Tibial nerve (tissue), 4 donors: ENCODE results near the gene DOHH.

ENCODE experiments used
- EP300 ChIP-seq, 2 donors: sonication (generic); formaldehyde crosslinking; IDR thresholded peaks; one replicate each; pipeline ENCODE4 v1.6.1; 2017; ENCODE audit warnings: antibody characterized with exemption in 2 of 2, mild to moderate bottlenecking in 1 of 2
- TF ChIP-seq, protein P1 (sequence below), 5 experiments: fragments of 200-600 bp in 3 of 5; fragments of 450-650 bp in 2 of 5; sonication (generic) in 3 of 5; IDR thresholded peaks; one replicate each; pipeline ENCODE4 v1.5.1; 2016 to 2019; ENCODE audit warnings: antibody characterized with exemption in 5 of 5, mild to moderate bottlenecking in 3 of 5, moderate library complexity in 2 of 5

DNA sequence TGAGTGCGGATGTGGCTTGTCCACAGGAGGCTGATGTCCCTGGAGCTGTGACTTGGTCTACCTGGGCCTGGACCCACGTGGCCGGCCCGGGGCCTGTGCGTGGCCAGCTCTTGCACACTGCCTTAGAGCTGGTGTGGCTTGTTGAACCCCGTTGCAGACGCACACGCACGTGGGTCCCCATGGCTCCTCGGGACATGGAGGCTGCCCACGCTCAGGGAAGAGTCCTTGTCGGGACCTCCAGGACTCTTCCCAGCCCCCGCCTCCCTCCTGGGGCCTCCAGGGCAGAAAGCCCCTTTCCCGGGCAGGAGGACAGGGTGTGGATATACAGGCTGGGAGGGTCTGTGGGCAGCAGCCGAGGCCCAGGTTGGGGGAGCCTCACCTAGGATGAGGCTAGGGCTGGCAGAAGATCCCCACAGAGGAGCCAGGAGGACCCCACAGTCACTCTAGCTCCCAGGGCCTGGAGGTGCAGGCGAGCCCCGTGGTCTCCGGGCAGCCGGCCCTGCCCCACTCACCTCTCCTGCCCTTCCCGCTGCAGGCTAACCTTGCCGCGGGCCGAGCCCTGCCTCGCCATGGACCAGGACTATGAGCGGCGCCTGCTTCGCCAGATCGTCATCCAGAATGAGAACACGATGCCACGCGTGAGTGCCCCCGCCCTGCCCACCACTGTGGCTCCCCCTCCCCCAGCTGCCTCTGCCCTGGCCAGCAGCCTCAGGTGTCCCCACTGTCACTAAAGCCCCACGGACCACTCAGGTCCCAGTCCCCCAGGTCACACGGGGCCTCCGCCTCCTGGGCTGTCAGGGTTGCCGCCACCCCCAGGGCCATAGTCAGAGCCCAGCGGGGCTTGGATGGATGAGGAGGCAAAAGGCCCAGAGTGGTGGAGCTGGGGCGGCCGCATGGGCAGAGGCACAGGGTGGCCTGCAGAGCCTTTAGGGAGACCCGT lies 22.2 kb upstream of the DOHH start:
- TF ChIP-seq EP300 (IDR thresholded peaks at IDR 0.05): no peak
- TF ChIP-seq, protein P1, sequence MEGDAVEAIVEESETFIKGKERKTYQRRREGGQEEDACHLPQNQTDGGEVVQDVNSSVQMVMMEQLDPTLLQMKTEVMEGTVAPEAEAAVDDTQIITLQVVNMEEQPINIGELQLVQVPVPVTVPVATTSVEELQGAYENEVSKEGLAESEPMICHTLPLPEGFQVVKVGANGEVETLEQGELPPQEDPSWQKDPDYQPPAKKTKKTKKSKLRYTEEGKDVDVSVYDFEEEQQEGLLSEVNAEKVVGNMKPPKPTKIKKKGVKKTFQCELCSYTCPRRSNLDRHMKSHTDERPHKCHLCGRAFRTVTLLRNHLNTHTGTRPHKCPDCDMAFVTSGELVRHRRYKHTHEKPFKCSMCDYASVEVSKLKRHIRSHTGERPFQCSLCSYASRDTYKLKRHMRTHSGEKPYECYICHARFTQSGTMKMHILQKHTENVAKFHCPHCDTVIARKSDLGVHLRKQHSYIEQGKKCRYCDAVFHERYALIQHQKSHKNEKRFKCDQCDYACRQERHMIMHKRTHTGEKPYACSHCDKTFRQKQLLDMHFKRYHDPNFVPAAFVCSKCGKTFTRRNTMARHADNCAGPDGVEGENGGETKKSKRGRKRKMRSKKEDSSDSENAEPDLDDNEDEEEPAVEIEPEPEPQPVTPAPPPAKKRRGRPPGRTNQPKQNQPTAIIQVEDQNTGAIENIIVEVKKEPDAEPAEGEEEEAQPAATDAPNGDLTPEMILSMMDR (IDR thresholded peaks at IDR 0.05): no peak
